GM12891 (cell line): ENCODE data around the gene PHF24.

Experiments
- DNase-seq: peaks from one replicate; pipeline ENCODE4 v3.0.0; 2011; ENCODE audit warnings: low spot score; ENCODE audit not compliant: insufficient read length
- FAIRE-seq: peaks from 2 replicates; lab custom pipeline; 2011; peaks lifted over from hg19 to GRCh38; lab: Jason Lieb, UNC
- PAX5 ChIP-seq: IDR thresholded peaks from 2 replicates; pipeline ENCODE4 v1.6.1; 2011; ENCODE audit warnings: low read length, moderate library complexity, mild to moderate bottlenecking; ENCODE audit not compliant: insufficient read depth, severe bottlenecking
- POLR2A ChIP-seq: IDR thresholded peaks from 2 replicates; pipeline ENCODE4 v1.6.1; 2011; ENCODE audit warnings: low read depth, low read length, control low read depth
- POLR2AphosphoS5 ChIP-seq: IDR thresholded peaks from 2 replicates; pipeline ENCODE4 v1.6.1; 2011; ENCODE audit warnings: low read depth, low read length, control low read depth
- POU2F2 ChIP-seq: IDR thresholded peaks from 2 replicates; pipeline ENCODE4 v1.6.1; 2011; ENCODE audit warnings: low read depth, mild to moderate bottlenecking, control low read depth, low read length, moderate library complexity
- SPI1 ChIP-seq: IDR thresholded peaks from 2 replicates; pipeline ENCODE4 v1.6.1; 2011; ENCODE audit warnings: low read depth, low read length, control low read depth
- TAF1 ChIP-seq: IDR thresholded peaks from 2 replicates; pipeline ENCODE4 v1.6.1; 2011; ENCODE audit warnings: low read depth, low read length, control low read depth

PHF24 gene

DNA sequence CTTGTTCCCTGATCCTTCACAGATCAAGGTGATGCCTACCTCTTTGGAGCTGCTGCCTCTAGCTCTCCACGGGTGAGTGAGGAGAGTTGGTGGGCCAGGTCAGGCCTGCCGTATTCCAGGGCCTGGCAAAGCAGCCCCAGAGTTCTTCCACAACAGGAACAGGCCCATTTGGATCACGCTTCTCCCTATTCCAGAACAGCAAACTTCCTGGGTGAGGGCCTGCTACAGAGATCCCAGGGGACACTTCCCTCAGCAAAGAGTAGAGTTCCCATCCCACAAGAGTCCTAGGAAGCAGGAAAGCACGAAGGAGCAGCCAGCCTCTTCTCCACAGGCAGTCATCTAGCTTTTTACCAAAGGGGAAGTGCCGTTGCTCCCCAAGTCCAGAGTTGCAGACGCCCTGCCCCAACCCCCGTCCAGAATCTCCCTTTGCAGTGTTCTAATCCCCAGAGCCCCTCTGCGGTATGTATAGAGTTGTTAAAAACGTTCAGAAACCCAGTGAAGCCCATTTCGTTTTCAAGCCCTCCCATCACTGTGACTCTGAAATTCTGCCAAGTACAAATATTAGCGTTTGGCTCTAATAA is 22.2 kb downstream of the PHF24 start:
- TF ChIP-seq POU2F2, result no peak
- no peak for TF ChIP-seq PAX5
- no peak for TF ChIP-seq POLR2A
- TF ChIP-seq POLR2AphosphoS5, result no peak
- no peak for TF ChIP-seq TAF1
- no peak for TF ChIP-seq SPI1
- FAIRE-seq (no peak), DNase-seq (no peak)

GRCh38 chr9:34982361-34982760 is 24.3 kb downstream of the PHF24 start:
- FAIRE-seq, result no peak

DNA sequence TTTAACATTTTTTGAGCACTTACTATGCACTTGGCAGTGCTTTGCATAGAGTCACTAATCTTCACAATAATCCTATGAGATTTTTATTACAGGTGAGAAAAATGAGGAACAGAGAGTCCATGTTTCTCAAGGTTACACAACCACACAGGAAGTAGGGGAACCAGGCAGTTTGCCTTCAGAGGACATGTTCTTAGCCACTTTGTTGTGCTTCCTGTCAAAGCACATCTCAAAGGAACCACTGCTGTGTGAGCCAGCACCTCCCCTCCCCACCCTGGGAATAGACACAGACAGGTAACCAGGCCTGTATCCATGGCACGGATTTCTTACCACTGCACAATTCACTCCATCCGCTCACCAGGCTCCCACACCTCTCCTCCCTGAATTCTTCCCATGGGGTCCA is 25.1 kb downstream of the PHF24 start:
- peak; percentile 93 for TF ChIP-seq SPI1
- no peak for TF ChIP-seq TAF1
- no peak for TF ChIP-seq PAX5
- TF ChIP-seq POLR2A, result no peak
- TF ChIP-seq POU2F2, result no peak
- TF ChIP-seq POLR2AphosphoS5, result no peak
- DNase-seq (no peak), FAIRE-seq (peak; percentile 93)

More at GRCh38 chr9:34982361-34982760, 24.3 kb downstream of the PHF24 start:
- no peak for TF ChIP-seq PAX5
- TF ChIP-seq POLR2A, result no peak
- no peak for TF ChIP-seq SPI1
- TF ChIP-seq TAF1, result no peak
- no peak for DNase-seq

GRCh38 chr9:34984049-34984448 is 26.0 kb downstream of the PHF24 start:
- TF ChIP-seq SPI1, result no peak
- TF ChIP-seq PAX5, result no peak
- no peak for TF ChIP-seq TAF1
- no peak for TF ChIP-seq POLR2A
- TF ChIP-seq POU2F2, result no peak
- TF ChIP-seq POLR2AphosphoS5, result no peak
- DNase-seq, result no peak

DNA sequence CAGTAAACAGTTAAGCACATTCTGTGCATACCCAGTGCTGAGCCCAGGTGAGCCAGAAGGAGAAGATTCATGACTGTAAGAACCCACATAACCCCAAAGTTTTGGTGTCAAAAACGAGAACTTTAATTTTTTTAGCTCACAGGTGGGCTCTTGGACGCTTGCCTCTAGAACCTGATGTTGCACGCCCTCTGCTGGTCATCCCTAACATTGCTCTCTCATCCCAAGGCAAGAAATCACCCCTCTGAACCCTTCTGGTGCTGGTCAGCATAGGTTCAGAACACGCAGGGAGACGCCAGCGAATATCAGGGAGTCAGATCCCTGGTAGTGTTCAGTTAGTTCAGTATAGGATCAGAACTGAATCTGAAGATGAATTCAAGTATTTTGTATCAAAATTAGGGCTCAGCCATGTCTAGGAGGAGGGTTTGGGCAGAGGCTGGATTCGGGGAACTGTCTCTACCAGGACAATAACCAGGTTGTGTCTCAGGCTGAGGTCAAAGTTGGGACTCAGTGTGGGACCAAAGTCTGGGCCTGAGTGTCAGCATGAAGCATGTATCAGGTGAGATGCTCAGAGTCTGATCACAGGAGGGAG is 27.3 kb downstream of the PHF24 start:
- DNase-seq (no peak), FAIRE-seq (peak; percentile 81)
- TF ChIP-seq POLR2A (no peak), TAF1 (no peak), PAX5 (no peak), POU2F2 (no peak), SPI1 (no peak), POLR2AphosphoS5 (no peak)

More at GRCh38 chr9:34984049-34984448, 26.0 kb downstream of the PHF24 start:
- FAIRE-seq, result no peak

- DNase-seq, result no peak
- no peak for FAIRE-seq
- TF ChIP-seq POLR2AphosphoS5 (no peak), SPI1 (peak; percentile 94)
These were observed 28.5 kb downstream of the PHF24 start for GRCh38 chr9:34986540-34987047.

DNA sequence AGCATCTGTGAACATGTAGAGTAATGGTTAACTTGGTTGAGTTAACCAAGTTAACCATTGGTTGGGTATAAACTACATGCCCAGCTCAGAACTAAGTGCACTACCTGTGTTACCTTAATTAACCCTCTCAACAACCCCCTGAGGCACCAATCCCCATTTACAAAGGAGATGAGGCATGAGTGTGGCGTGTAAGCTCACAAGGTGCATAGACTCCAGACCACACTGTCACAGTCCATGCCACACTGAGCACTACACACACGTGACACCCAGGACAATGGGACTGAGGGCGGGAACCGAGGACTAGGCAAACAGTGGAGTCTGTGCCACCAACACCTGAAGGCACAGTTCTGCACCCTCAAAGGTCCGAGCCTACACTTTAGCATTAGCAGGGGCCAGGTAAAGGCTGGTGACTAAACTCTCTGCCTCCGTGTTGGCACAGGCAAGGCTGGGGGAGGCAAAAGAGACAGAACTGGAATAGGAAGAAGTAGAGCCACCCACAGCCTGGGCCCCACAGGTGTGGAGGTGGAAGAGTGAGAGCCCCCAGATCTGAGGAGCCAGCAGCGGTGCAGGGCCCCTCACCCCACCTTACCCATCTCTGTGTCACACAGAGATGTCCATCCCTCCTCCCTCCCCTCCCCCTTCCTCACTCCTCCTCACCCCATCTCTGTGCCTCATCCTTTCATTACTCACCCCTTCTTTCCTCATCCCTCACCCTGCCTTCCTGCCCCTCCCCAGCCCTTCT is 29.2 kb downstream of the PHF24 start:
- DNase-seq (no peak), FAIRE-seq (no peak)
- TF ChIP-seq POU2F2 (no peak), SPI1 (no peak), POLR2A (no peak), PAX5 (no peak), POLR2AphosphoS5 (no peak), TAF1 (no peak)

- TF ChIP-seq POLR2AphosphoS5 (no peak), SPI1 (no peak), POLR2A (no peak), POU2F2 (no peak), PAX5 (no peak), TAF1 (no peak)
- no peak for DNase-seq
These were observed 30.3 kb downstream of the PHF24 start for GRCh38 chr9:34988218-34989002.

More at GRCh38 chr9:34988218-34989002, 30.3 kb downstream of the PHF24 start:
- peak; percentile 72 for FAIRE-seq
